Measurements from ENCODE around the gene PRDM16. TPM values are rescaled to one million over a fixed set of nuclear protein-coding genes. Genes with fewer than 3 reads are reported as not detected.

Gene PRDM16
- total RNA-seq, 1 experiment from 2014 or later, result not detected

- no peak for TF ChIP-seq CTCF (IDR thresholded peaks at IDR 0.05; ENCODE audit: unreplicated experiment)
- H3K4me1 Mint-ChIP-seq (ENCODE audit: insufficient read depth, unreplicated experiment), result no peaks in the 10 kb centered on the region
- no peak for DNase-seq (ENCODE audit: unreplicated experiment)
- BruUV-seq (replicated peaks), result no TSS peak
- H3K27me3 Mint-ChIP-seq (ENCODE audit: insufficient read depth, unreplicated experiment), result no peaks in the 10 kb centered on the region
- H3K36me3 Mint-ChIP-seq (ENCODE audit: insufficient read depth, unreplicated experiment), result no peaks in the 10 kb centered on the region
- intact Hi-C loops (cut with micrococcal nuclease), result no loop called here
- ChIA-PET POLR2A (no interaction called here), CTCF (no interaction called here)
- peaks cover 8% of the 10 kb centered on the region for H3K9me3 Mint-ChIP-seq (ENCODE audit: unreplicated experiment)
- H3K27ac Mint-ChIP-seq (ENCODE audit: low read depth, unreplicated experiment), result no peak overlapping the region
- no peak overlapping the region for H3K4me3 Mint-ChIP-seq (ENCODE audit: unreplicated experiment)
Measured at GRCh38 chr1:3192361-3192760, 123.4 kb downstream of the PRDM16 start.

GRCh38 chr1:3192825-3193224, 123.8 kb downstream of the PRDM16 start:
- CTCF ChIA-PET, result no interaction called here
- intact Hi-C loops (cut with micrococcal nuclease), result no loop called here
- no peaks in the 10 kb centered on the region for H3K27me3 Mint-ChIP-seq (ENCODE audit: insufficient read depth, unreplicated experiment)
- no peak overlapping the region for H3K27ac Mint-ChIP-seq (ENCODE audit: low read depth, unreplicated experiment)
- BruUV-seq (replicated peaks), result no TSS peak
- no peak overlapping the region for H3K4me3 Mint-ChIP-seq (ENCODE audit: unreplicated experiment)
- POLR2A ChIA-PET, result no interaction called here
- DNase-seq (ENCODE audit: unreplicated experiment), result no peak
- peaks cover 8% of the 10 kb centered on the region for H3K9me3 Mint-ChIP-seq (ENCODE audit: unreplicated experiment)
- no peaks in the 10 kb centered on the region for H3K36me3 Mint-ChIP-seq (ENCODE audit: insufficient read depth, unreplicated experiment)
- no peaks in the 10 kb centered on the region for H3K4me1 Mint-ChIP-seq (ENCODE audit: insufficient read depth, unreplicated experiment)
- TF ChIP-seq CTCF (IDR thresholded peaks at IDR 0.05; ENCODE audit: unreplicated experiment), result no peak

- no TSS peak for BruUV-seq (replicated peaks)
- H3K4me3 Mint-ChIP-seq (ENCODE audit: unreplicated experiment), result no peak overlapping the region
- POLR2A ChIA-PET, result no interaction called here
- H3K27ac Mint-ChIP-seq (ENCODE audit: low read depth, unreplicated experiment), result no peak overlapping the region
- H3K4me1 Mint-ChIP-seq (ENCODE audit: insufficient read depth, unreplicated experiment), result no peaks in the 10 kb centered on the region
- CTCF ChIA-PET, result no interaction called here
- TF ChIP-seq CTCF (IDR thresholded peaks at IDR 0.05; ENCODE audit: unreplicated experiment), result no peak
- H3K36me3 Mint-ChIP-seq (ENCODE audit: insufficient read depth, unreplicated experiment), result no peaks in the 10 kb centered on the region
- DNase-seq (ENCODE audit: unreplicated experiment), result no peak
- intact Hi-C loops (cut with micrococcal nuclease), result no loop called here
- H3K9me3 Mint-ChIP-seq (ENCODE audit: unreplicated experiment), result peaks cover 8% of the 10 kb centered on the region
- no peaks in the 10 kb centered on the region for H3K27me3 Mint-ChIP-seq (ENCODE audit: insufficient read depth, unreplicated experiment)
Measured at GRCh38 chr1:3193811-3194210, 124.8 kb downstream of the PRDM16 start.

GRCh38 chr1:3194760-3195479, 125.9 kb downstream of the PRDM16 start:
- Mint-ChIP-seq H3K36me3 (ENCODE audit: insufficient read depth, unreplicated experiment) (no peaks in the 10 kb centered on the region), H3K27ac (ENCODE audit: low read depth, unreplicated experiment) (no peak overlapping the region), H3K27me3 (ENCODE audit: insufficient read depth, unreplicated experiment) (no peaks in the 10 kb centered on the region), H3K4me3 (ENCODE audit: unreplicated experiment) (no peak overlapping the region), H3K4me1 (ENCODE audit: insufficient read depth, unreplicated experiment) (no peaks in the 10 kb centered on the region), H3K9me3 (ENCODE audit: unreplicated experiment) (peaks cover 8% of the 10 kb centered on the region)
- TF ChIP-seq CTCF (IDR thresholded peaks at IDR 0.05; ENCODE audit: unreplicated experiment), result no peak
- POLR2A ChIA-PET, result no interaction called here
- BruUV-seq (replicated peaks), result no TSS peak
- CTCF ChIA-PET, result no interaction called here
- DNase-seq (ENCODE audit: unreplicated experiment), result no peak
- intact Hi-C loops (cut with micrococcal nuclease), result no loop called here

Measured in MCF 10A (cell line).